Ovary (tissue), 9 donors: Measurements from ENCODE around the gene DCAF11. TPM values are rescaled to one million over a fixed set of nuclear protein-coding genes. Genes with fewer than 3 reads are reported as not detected.
"Not testable (repeated sequence)": the region's sequence is repeated elsewhere in the genome, so short reads cannot be mapped to it uniquely, and the experiment has no call there.

ENCODE experiments used
- DNase-seq, 5 donors: peaks; one replicate each; pipeline ENCODE4 v3.0.0-alpha.2; 2019 to 2020
- H3K27ac ChIP-seq, 2 donors: fragments of 200-600 bp; one replicate each; pipeline versions ENCODE4 v1.5.1 to v1.8.0; 2019 to 2022
- H3K27me3 ChIP-seq: fragments of 200-600 bp; one replicate; pipeline ENCODE4 v1.8.0; 2022
- H3K36me3 ChIP-seq: fragments of 200-600 bp; sonication (generic); one replicate; pipeline ENCODE4 v1.5.1; 2019
- H3K4me1 ChIP-seq: one replicate; pipeline ENCODE4 v1.8.1; 2013; ENCODE audit warnings: mild to moderate bottlenecking, moderate library complexity; ENCODE audit not compliant: insufficient read depth
- H3K4me3 ChIP-seq: fragments of 200-600 bp; sonication (generic); one replicate; pipeline ENCODE4 v1.5.1; 2017
- H3K9me3 ChIP-seq, 2 donors: fragments of 200-600 bp in 1 of 2; sonication (generic) in 1 of 2; one replicate each; pipeline versions ENCODE4 v1.5.1 to v1.8.1; 2013 to 2019; ENCODE audit warnings: mild to moderate bottlenecking in 1 of 2, moderate library complexity in 1 of 2
- EP300 ChIP-seq: sonication (generic); formaldehyde crosslinking; IDR thresholded peaks from one replicate; pipeline ENCODE4 v1.6.1; 2017; ENCODE audit warnings: antibody characterized with exemption
- POLR2A ChIP-seq: fragments of 450-650 bp; IDR thresholded peaks from one replicate; pipeline ENCODE4 v1.6.1; 2017; ENCODE audit warnings: antibody characterized with exemption, mild to moderate bottlenecking, moderate library complexity
- WGBS, 3 donors: extraction: QIAGEN DNeasy Blood & Tissue Kit in 1 of 3; methylation state at CpG; one replicate each; pipeline versions ENCODE4 v1.1.5 to v1.1.7; 2013 to 2017; 5-methylcytosine and 5-hydroxymethylcytosine counted together
- intact Hi-C, 4 donors: fragments of 100-400 bp; cut with DNase I; formaldehyde crosslinking; loops; one replicate each; pipeline versions ENCODE4 v1.11.0 to v1.15.1; 2022 to 2023
- polyA plus RNA-seq, 2 donors: library from polyadenylated mRNA; stranded (reverse); fragments of 200-250 nt in 1 of 2; fragments of 350-450 nt in 1 of 2; fragmentation: Illumina TruSeq in 1 of 2; extraction: RNeasy Lipid Tissue Mini Kit (QIAGEN cat#74804) in 1 of 2; gene quantifications; one replicate each; pipeline ENCODE4 v1.2.3, GENCODE V29; 2013 to 2014
- total RNA-seq, 7 donors: library from RNA; depleted of rRNA in 2 of 7; stranded (reverse); fragments of >200 nt in 2 of 7; fragmentation: NEBNext Ultra II Directional in 3 of 7; extraction: Animal tissue kit (Norgen Biotek cat#: 25700) in 3 of 7; gene quantifications; one replicate each; pipeline versions ENCODE4 v1.1.0 to v1.2.4, GENCODE V29; 2016 to 2023
- TF ChIP-seq, protein P1 (sequence below), 3 donors: fragments of 450-650 bp in 2 of 3; fragments of 200-600 bp in 1 of 3; IDR thresholded peaks; one replicate each; pipeline versions ENCODE4 v1.5.1 to v1.8.0; 2016 to 2022; ENCODE audit warnings: antibody characterized with exemption in 3 of 3, mild to moderate bottlenecking in 1 of 3
- donor health status: DM: no; HTN: no; CAD: no; lungs with moderate emphysema.
- donor health status: DM: no; HTN: no; CAD: no.
- donor health status: Bipolar disorder and iron deficiency.
- donor health status: DM: yes; HTN: yes; CAD: no.
- donor health status: DM: no; HTN: no; CAD: no.
- donor health status: DM: yes; HTN: yes; CAD: no.

DCAF11 gene
- total and polyA plus RNA-seq, 9 donors: 34.7 to 71.4 (median 51.5) TPM

DNA sequence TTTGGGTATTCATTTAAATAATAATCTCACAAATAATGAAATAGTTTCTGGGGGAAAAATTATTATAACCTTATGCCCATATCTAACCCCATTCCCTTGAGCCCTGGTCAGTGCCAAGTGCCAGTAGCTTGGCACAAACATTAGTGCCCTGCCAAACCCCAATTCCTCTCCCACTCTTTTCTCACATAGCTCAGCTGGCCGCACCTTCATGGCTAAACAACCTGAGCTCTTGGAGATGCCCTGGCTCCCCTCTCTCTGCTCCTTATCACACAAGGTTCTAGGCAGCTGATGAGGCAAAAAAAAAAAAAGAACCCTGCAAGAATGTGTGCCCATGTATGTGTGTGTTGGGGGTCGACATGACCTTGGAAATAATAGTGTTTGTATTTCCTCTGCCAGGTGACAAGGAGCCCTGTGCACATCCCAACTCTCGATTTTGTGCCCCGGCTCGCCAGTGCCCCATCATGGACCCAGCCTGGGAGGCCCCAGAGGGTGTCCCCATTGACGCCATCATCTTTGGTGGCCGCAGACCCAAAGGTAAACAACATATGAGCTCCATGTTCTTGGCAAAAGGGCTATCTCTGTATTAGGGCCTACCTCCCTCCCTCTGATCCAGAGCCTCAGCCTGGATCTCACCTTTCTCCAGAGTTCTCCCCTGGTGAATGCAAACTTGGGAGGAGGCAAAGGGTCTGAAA lies 12.1 kb upstream of the DCAF11 start:
- WGBS, 3 donors: 76 to 91% (median 83%) methylated on average over 7 of the region's 7 CpGs
- Histone ChIP-seq H3K9me3 (no peaks in the 10 kb centered on the region), H3K4me3 (no peak overlapping the region), H3K36me3 (no peaks in the 10 kb centered on the region), H3K27ac (no peak overlapping the region), H3K4me1 (no peaks in the 10 kb centered on the region), H3K27me3 (no peaks in the 10 kb centered on the region)
- no peak for TF ChIP-seq EP300
- TF ChIP-seq POLR2A: no peak
- TF ChIP-seq, protein P1, sequence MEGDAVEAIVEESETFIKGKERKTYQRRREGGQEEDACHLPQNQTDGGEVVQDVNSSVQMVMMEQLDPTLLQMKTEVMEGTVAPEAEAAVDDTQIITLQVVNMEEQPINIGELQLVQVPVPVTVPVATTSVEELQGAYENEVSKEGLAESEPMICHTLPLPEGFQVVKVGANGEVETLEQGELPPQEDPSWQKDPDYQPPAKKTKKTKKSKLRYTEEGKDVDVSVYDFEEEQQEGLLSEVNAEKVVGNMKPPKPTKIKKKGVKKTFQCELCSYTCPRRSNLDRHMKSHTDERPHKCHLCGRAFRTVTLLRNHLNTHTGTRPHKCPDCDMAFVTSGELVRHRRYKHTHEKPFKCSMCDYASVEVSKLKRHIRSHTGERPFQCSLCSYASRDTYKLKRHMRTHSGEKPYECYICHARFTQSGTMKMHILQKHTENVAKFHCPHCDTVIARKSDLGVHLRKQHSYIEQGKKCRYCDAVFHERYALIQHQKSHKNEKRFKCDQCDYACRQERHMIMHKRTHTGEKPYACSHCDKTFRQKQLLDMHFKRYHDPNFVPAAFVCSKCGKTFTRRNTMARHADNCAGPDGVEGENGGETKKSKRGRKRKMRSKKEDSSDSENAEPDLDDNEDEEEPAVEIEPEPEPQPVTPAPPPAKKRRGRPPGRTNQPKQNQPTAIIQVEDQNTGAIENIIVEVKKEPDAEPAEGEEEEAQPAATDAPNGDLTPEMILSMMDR (IDR thresholded peaks at IDR 0.05): no peak
- DNase-seq: peak in 1 of 5 donors; percentile 6
- intact Hi-C loops: loop anchor here in 3 of 4 donors (5.0 to 10.0 kb wide), 2 partner anchors 40 to 48 kb away; partner anchors contain the start of gene CARMIL3 (in 2 of the 3)

DNA sequence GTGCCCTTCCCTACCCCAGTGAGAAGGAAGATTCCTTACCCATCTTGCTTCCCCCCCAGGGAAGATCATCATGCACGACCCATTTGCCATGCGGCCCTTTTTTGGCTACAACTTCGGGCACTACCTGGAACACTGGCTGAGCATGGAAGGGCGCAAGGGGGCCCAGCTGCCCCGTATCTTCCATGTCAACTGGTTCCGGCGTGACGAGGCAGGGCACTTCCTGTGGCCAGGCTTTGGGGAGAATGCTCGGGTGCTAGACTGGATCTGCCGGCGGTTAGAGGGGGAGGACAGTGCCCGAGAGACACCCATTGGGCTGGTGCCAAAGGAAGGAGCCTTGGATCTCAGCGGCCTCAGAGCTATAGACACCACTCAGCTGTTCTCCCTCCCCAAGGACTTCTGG lies 11.1 kb upstream of the DCAF11 start:
- intact Hi-C loops: loop anchor here in 3 of 4 donors (5.0 to 10.0 kb wide), 2 partner anchors 41 to 49 kb away; partner anchors contain the start of gene CARMIL3 (in 2 of the 3)
- no peak overlapping the region for H3K4me3 ChIP-seq
- no peaks in the 10 kb centered on the region for H3K9me3 ChIP-seq
- no peaks in the 10 kb centered on the region for H3K36me3 ChIP-seq
- H3K27ac ChIP-seq: no peak overlapping the region
- H3K4me1 ChIP-seq: no peaks in the 10 kb centered on the region
- DNase-seq: peak in 1 of 5 donors; percentile 20
- TF ChIP-seq POLR2A: no peak
- TF ChIP-seq EP300: no peak
- TF ChIP-seq, protein P1 (IDR thresholded peaks at IDR 0.05): no peak
- WGBS, 3 donors: 87 to 91% (median 89%) methylated on average over 13 of the region's 13 CpGs
- H3K27me3 ChIP-seq: no peaks in the 10 kb centered on the region

DNA sequence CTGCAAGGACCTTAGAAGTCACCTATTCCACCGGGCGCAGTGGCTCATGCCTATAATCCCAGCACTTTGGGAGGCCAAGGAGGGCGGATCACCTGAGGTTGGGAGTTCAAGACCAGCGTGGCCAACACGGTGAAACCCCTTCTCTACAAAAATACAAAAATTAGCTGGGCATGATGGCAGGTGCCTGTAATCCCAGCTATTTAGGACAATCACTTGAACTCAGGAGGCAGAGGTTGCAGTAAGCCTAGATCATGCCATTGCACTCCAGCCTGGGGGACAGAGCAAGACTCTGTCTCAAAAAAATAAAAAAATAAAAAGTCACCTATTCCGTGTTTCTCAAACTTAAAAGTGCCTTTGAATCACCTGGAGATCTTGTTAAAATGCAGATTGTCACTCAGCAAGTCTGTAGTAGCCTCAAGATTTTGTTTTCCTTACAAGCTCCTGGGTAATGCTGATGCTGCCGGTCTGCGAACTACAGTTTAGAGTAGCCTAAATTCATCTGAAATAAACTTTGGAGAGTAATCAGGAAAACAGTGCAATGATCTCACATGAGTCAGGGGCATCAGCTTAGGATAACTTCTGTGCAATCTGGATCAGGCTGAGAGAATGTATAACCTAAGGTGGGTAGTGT lies 8.9 kb upstream of the DCAF11 start:
- not testable (repeated sequence) for H3K9me3 ChIP-seq, H3K27me3 ChIP-seq, H3K27ac ChIP-seq, H3K4me3 ChIP-seq, H3K4me1 ChIP-seq, H3K36me3 ChIP-seq
- DNase-seq: peak in 1 of 5 donors; percentile 7
- intact Hi-C loops: loop anchor here in 2 of 4 donors (10.0 kb wide), 1 partner anchor 51 kb away; the partner anchor contains the start of gene CARMIL3 (in 2 of the 2)
- WGBS, 3 donors: 89 to 91% (median 90%) methylated on average over 8 of the region's 8 CpGs

DNA sequence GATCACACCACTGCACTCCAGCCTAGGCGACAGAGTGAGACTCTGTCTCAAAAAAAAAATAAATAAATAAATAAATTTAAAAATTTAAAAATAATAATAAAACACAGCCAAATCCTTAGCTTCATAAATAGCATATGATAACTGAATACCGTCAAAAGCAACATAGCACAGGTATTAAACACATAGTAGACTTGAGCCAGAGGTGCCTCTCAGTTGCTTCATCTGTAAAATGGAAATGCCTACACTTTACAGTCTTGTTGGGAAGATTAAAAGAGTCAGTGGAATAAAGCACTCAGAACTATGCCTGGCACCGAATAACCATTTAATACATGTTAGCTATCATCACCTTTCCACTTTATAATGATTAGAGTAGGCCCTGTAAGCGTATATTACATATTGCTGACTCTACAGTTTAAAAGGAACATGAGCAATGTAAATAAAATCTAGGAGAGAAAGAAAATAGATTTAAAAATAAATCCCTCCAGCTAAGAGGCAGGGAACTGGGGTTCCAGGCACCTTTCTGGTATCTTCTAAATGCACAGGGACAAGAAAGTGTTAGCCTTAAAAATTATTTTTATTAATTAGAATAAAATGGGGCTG lies 7.8 kb upstream of the DCAF11 start:
- H3K36me3 ChIP-seq: no peaks in the 10 kb centered on the region
- no peak overlapping the region for H3K4me3 ChIP-seq
- DNase-seq: no peak
- no peaks in the 10 kb centered on the region for H3K4me1 ChIP-seq
- TF ChIP-seq EP300 (no peak), POLR2A (no peak)
- TF ChIP-seq, protein P1 (IDR thresholded peaks at IDR 0.05): no peak
- 86 to 88% (median 88%) methylated on average over 4 of the region's 4 CpGs for WGBS, 3 donors
- H3K9me3 ChIP-seq: no peaks in the 10 kb centered on the region
- no peaks in the 10 kb centered on the region for H3K27me3 ChIP-seq
- H3K27ac ChIP-seq: no peak overlapping the region
- intact Hi-C loops: loop anchor here in 2 of 4 donors (10.0 kb wide), 1 partner anchor 52 kb away; the partner anchor contains the start of gene CARMIL3 (in 2 of the 2)
